ENCODE measurements around the gene NIFK.

The NIFK gene

GRCh38 chr2:121783180-121783579, 46.5 kb upstream of the NIFK start:
- Histone ChIP-seq H3K9me3 (ENCODE audit: control insufficient read depth, insufficient read depth, low read depth, low read length) (no peaks in the 10 kb centered on the region), H3K4me3 (ENCODE audit: low read depth, low read length) (no peak overlapping the region), H3K4me1 (ENCODE audit: control insufficient read depth, insufficient read depth, low read length) (no peaks in the 10 kb centered on the region), H3K27ac (ENCODE audit: extremely low read depth, low read depth, low read length) (no peak overlapping the region), H3K36me3 (ENCODE audit: control insufficient read depth in 2 of 2, insufficient read depth in 1 of 2, low read length in 2 of 2) (no peaks in the 10 kb centered on the region)
- CTCF ChIA-PET, result no interaction called here
- POLR2A ChIA-PET, result no interaction called here
- TF ChIP-seq ZNF416 (tag by site-specific recombination; IDR thresholded peaks at IDR 0.05), result no peak
- no peak for TF ChIP-seq ZNF660 (tag by site-specific recombination; IDR thresholded peaks at IDR 0.05)
- no peak for TF ChIP-seq ZNF354C (tag by site-specific recombination; IDR thresholded peaks at IDR 0.05; ENCODE audit: borderline replicate concordance, low read depth)
- no peak for TF ChIP-seq ZNF175 (tag by site-specific recombination; IDR thresholded peaks at IDR 0.05)
- no peak for TF ChIP-seq ZFP41 (tag by site-specific recombination; IDR thresholded peaks at IDR 0.05; ENCODE audit: borderline replicate concordance)
- TF ChIP-seq ZNF239 (tag by site-specific recombination; IDR thresholded peaks at IDR 0.05), result no peak
- no peak for TF ChIP-seq ZNF837 (tag by site-specific recombination; IDR thresholded peaks at IDR 0.05)

- no peak for TF ChIP-seq ZNF10 (tag by site-specific recombination; IDR thresholded peaks at IDR 0.05)
- no peak for TF ChIP-seq ZSCAN5A (tag by site-specific recombination; IDR thresholded peaks at IDR 0.05)
- TF ChIP-seq OSR2 (tag by site-specific recombination; IDR thresholded peaks at IDR 0.05), result no peak
- no peak for TF ChIP-seq ZNF146 (tag by site-specific recombination; IDR thresholded peaks at IDR 0.05)
- no peak for TF ChIP-seq BCL11B (tag by site-specific recombination; IDR thresholded peaks at IDR 0.05; ENCODE audit: low read depth)
- no peak for TF ChIP-seq ZNF792 (tag by site-specific recombination; IDR thresholded peaks at IDR 0.05)
- TF ChIP-seq PRDM10 (tag by site-specific recombination; IDR thresholded peaks at IDR 0.05), result no peak
- no peak for TF ChIP-seq GLI2 (tag by site-specific recombination; IDR thresholded peaks at IDR 0.05; ENCODE audit: borderline replicate concordance, low read depth)
- no peak for TF ChIP-seq EGR2 (tag by site-specific recombination; IDR thresholded peaks at IDR 0.05; ENCODE audit: low read depth)
- CTCF ChIA-PET, result interaction anchor here (0.5 to 0.7 kb wide), 4 partner anchors 131 to 386 kb away, joined by 3 to 4 read pairs (median 4); no protein-coding TSS in a partner anchor
- POLR2A ChIA-PET, result interaction anchor here (0.7 kb wide), 1 partner anchor 42 kb away, joined by 3 read pairs; the partner anchor contains the start of gene NIFK
Observed at GRCh38 chr2:121778741-121779487, 42.2 kb upstream of the NIFK start.

GRCh38 chr2:121777699-121778058, 41.0 kb upstream of the NIFK start:
- CTCF ChIA-PET, result no interaction called here
- Histone ChIP-seq H3K9me3 (ENCODE audit: control insufficient read depth, insufficient read depth, low read depth, low read length) (no peaks in the 10 kb centered on the region), H3K4me1 (ENCODE audit: control insufficient read depth, insufficient read depth, low read length) (no peaks in the 10 kb centered on the region; the same call in 1 of the 2 replicates), H3K27ac (ENCODE audit: extremely low read depth, low read depth, low read length) (no peak overlapping the region), H3K36me3 (ENCODE audit: control insufficient read depth in 2 of 2, insufficient read depth in 1 of 2, low read length in 2 of 2) (no peaks in the 10 kb centered on the region), H3K4me3 (ENCODE audit: low read depth, low read length) (no peak overlapping the region)
- POLR2A ChIA-PET, result no interaction called here
- peak; percentile 92 for TF ChIP-seq ZNF121 (tag by site-specific recombination; IDR thresholded peaks at IDR 0.05)
- TF ChIP-seq IKZF3 (tag by site-specific recombination; IDR thresholded peaks at IDR 0.05), result no peak
- 0 out of 2 replicates have a peak, but pooled peaks have one; percentile 16 for TF ChIP-seq PRDM10 (tag by site-specific recombination; IDR thresholded peaks at IDR 0.05)
- TF ChIP-seq PRDM6 (tag by site-specific recombination; IDR thresholded peaks at IDR 0.05), result peak; percentile 67

More at GRCh38 chr2:121778741-121779487, 42.2 kb upstream of the NIFK start:
- Histone ChIP-seq H3K27ac (ENCODE audit: extremely low read depth, low read depth, low read length) (no peak overlapping the region), H3K4me3 (ENCODE audit: low read depth, low read length) (no peak overlapping the region), H3K36me3 (ENCODE audit: control insufficient read depth in 2 of 2, insufficient read depth in 1 of 2, low read length in 2 of 2) (no peaks in the 10 kb centered on the region), H3K9me3 (ENCODE audit: control insufficient read depth, insufficient read depth, low read depth, low read length) (no peaks in the 10 kb centered on the region), H3K4me1 (ENCODE audit: control insufficient read depth, insufficient read depth, low read length) (no peaks in the 10 kb centered on the region; the same call in 1 of the 2 replicates)

Measured in HEK293 (cell line).